Measurements from ENCODE around the gene PRSS36. TPM values are rescaled to one million over a fixed set of nuclear protein-coding genes. Genes with fewer than 3 reads are reported as not detected.

The PRSS36 gene
- total RNA-seq (2014; rRNA removed; shearing (Covaris generic)) (0.36 TPM in 1 of 2 replicates, not detected in the other), total RNA-seq (2022) (1.0 TPM in 1 of 2 replicates, not detected in the other), Bru-seq, nascent RNA (percentile 20 among the genes with signal in this experiment), BruChase-seq, experiment 1, labeled RNA remaining after a 6-hour chase (percentile 16 among the genes with signal in this experiment), BruChase-seq, experiment 2, labeled RNA remaining after a 2-hour chase (percentile 15 among the genes with signal in this experiment)
- long read RNA-seq: 0 reads

DNA sequence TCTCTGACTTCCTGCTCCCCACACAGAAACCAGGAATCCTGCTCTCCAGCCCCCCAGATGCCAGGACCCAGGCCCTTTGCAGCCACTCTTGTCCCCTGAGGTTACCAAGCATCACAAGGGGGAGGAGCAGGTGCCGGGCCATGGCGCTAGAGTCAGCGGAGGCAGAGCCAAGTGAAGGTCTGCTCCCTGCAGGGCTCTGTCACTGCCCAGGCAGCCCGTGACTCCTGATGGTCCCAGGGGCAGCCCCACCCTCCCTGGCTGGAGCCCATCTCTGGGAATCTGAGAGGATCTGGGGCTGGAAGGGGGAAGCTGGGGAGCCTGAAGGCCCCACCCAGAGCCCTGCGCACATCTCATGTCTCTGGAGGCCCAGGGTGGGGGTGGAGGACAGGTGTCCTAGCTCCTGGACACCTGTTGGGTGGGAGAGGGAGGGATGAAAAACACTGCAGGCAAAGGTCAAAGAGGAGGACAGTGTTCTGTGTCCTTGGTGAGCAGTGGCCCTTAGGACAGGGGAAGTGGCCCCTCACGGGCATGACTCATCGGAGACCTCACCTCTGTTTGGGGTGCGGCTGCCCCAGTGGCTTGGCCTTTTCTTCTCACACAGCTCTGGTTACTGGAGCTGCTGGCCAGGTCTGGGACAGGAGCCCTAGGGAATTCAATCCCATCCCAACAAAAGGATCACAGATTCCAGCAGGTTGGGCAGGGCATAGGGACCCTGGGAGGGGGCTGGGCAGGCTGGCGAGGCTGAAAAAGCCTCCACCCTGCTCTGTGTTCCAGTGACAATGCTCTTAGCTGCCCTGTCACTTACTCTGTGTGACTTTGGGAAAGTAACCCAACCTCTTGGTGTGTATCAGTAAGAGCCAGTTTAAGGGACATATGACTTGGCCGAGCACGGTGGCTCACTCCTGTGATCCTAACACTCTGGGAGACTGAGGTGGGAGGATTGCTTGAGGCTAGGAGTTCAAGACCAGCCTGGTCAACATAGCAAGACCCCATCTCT, at the start of gene PRSS36:
TSS of gene PRSS36 (minus strand) at position 173 of the 997 bp plus-strand sequence. CDS start at position 142, 31 bp downstream.
- H3K4me1 ChIP-seq (ENCODE audit: insufficient read depth, low read length, poor library complexity, severe bottlenecking): no peaks in the 10 kb centered on the region
- CTCF ChIA-PET (ENCODE audit: unreplicated experiment): no interaction called here
- H3K4me3 ChIP-seq (ENCODE audit: low read depth, low read length, poor library complexity, severe bottlenecking): no peak within 1 kb of the TSS
- TF ChIP-seq EZH2phosphoT487 (IDR thresholded peaks at IDR 0.05; ENCODE audit: borderline replicate concordance, low read depth, low read length): no peak
- TF ChIP-seq, protein P1, sequence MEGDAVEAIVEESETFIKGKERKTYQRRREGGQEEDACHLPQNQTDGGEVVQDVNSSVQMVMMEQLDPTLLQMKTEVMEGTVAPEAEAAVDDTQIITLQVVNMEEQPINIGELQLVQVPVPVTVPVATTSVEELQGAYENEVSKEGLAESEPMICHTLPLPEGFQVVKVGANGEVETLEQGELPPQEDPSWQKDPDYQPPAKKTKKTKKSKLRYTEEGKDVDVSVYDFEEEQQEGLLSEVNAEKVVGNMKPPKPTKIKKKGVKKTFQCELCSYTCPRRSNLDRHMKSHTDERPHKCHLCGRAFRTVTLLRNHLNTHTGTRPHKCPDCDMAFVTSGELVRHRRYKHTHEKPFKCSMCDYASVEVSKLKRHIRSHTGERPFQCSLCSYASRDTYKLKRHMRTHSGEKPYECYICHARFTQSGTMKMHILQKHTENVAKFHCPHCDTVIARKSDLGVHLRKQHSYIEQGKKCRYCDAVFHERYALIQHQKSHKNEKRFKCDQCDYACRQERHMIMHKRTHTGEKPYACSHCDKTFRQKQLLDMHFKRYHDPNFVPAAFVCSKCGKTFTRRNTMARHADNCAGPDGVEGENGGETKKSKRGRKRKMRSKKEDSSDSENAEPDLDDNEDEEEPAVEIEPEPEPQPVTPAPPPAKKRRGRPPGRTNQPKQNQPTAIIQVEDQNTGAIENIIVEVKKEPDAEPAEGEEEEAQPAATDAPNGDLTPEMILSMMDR (conservative IDR thresholded peaks at IDR 0.05; ENCODE audit: low read length): no peak
- no peaks in the 10 kb centered on the region for H4K20me1 ChIP-seq (ENCODE audit: insufficient read depth, low read length)
- no peak within 1 kb of the TSS for H3K4me2 ChIP-seq (ENCODE audit: low read length)
- H3K36me3 ChIP-seq (ENCODE audit: insufficient read depth, low read length): no peaks in the 10 kb centered on the region
- DNase-seq (ENCODE audit: low spot score): no peak
- no TSS peak for BruUV-seq (replicated peaks)
- POLR2A ChIA-PET: interaction anchor here (1.8 kb wide), 1 partner anchor 8 kb away, joined by 4 read pairs; no protein-coding TSS in a partner anchor
- no peaks in the 10 kb centered on the region for H3K9me2 ChIP-seq (ENCODE audit: insufficient read depth, low read length)
- intact Hi-C loops (cut with micrococcal nuclease; ENCODE audit: unreplicated experiment): no loop called here
- H3K9me3 ChIP-seq (ENCODE audit: low read length): no peaks in the 10 kb centered on the region
- H3K79me2 ChIP-seq (ENCODE audit: insufficient read depth, low read depth, low read length): no peaks in the 10 kb centered on the region
- no peak within 1 kb of the TSS for H3K27ac ChIP-seq (ENCODE audit: low read depth, low read length, poor library complexity, severe bottlenecking)
- H2AFZ ChIP-seq (ENCODE audit: low read length): no peak within 1 kb of the TSS

DNA sequence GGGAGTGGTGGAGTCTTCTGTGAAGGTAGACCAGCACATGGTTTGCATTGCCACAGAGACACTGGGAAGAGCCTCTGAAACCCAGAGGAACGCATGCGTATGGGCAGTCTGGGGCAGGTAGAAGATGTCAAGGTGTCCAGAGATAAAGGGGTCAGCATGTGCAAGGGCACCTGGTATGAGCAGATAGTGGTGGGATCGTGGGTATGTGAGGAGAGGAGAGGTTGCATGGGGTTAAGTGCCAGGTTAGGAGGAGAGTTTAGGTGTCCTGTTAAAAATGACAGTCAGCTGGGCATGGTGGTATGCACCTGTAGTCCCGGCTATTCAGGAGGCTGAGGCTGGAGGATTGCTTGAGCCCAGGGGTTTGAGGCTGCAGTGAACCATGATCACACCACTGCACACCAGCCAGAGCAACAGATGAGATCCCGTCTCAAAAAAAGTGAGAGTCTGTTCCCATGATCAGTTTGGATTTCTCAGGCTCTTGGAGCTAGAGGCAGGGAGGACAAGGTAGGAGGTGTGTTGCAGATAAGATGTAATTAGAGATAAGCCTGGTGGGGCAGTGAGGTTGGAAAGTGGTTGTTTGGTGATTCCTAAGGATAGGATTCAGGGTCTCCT, 49.7 kb upstream of the PRSS36 start:
- Histone ChIP-seq H4K20me1 (ENCODE audit: insufficient read depth, low read length) (no peaks in the 10 kb centered on the region), H3K36me3 (ENCODE audit: insufficient read depth, low read length) (peaks cover 32% of the 10 kb centered on the region), H3K79me2 (ENCODE audit: insufficient read depth, low read depth, low read length) (no peaks in the 10 kb centered on the region), H3K4me2 (ENCODE audit: low read length) (no peak overlapping the region), H3K9me3 (ENCODE audit: low read length) (no peaks in the 10 kb centered on the region), H3K4me1 (ENCODE audit: insufficient read depth, low read length, poor library complexity, severe bottlenecking) (peaks cover 46% of the 10 kb centered on the region), H3K4me3 (ENCODE audit: low read depth, low read length, poor library complexity, severe bottlenecking) (no peak overlapping the region), H3K27ac (ENCODE audit: low read depth, low read length, poor library complexity, severe bottlenecking) (no peak overlapping the region), H2AFZ (ENCODE audit: low read length) (no peak overlapping the region), H3K9me2 (ENCODE audit: insufficient read depth, low read length) (no peaks in the 10 kb centered on the region)
- DNase-seq (ENCODE audit: low spot score): no peak
- ChIA-PET POLR2A (interaction anchor here (1.0 kb wide), 1 partner anchor 16 kb away, joined by 4 read pairs; no protein-coding TSS in a partner anchor), CTCF (ENCODE audit: unreplicated experiment) (no interaction called here)
- TF ChIP-seq, protein P1 (conservative IDR thresholded peaks at IDR 0.05; ENCODE audit: low read length): no peak
- no peak for TF ChIP-seq EZH2phosphoT487 (IDR thresholded peaks at IDR 0.05; ENCODE audit: borderline replicate concordance, low read depth, low read length)
- no TSS peak for BruUV-seq (replicated peaks)
- intact Hi-C loops (cut with micrococcal nuclease; ENCODE audit: unreplicated experiment): no loop called here
